HFF-Myc (cell line): ENCODE data around the gene CACNA1I.

ENCODE experiments used
- DNase-seq: peaks from one replicate; pipeline ENCODE4 v3.0.0-alpha.2; 2011; ENCODE audit warnings: low read depth; ENCODE audit errors: extremely low read depth
- H3K4me3 ChIP-seq: replicated peaks from 2 replicates; pipeline ENCODE4 v1.5.1; 2011; ENCODE audit warnings: low read depth, mild to moderate bottlenecking, control low read depth, low read length
- TF ChIP-seq, protein P1 (sequence below): IDR thresholded peaks from 2 replicates; pipeline ENCODE4 v1.5.1; 2012; ENCODE audit warnings: mild to moderate bottlenecking, low read depth, low read length, control low read depth; ENCODE audit errors: missing control alignments

Gene CACNA1I

DNA sequence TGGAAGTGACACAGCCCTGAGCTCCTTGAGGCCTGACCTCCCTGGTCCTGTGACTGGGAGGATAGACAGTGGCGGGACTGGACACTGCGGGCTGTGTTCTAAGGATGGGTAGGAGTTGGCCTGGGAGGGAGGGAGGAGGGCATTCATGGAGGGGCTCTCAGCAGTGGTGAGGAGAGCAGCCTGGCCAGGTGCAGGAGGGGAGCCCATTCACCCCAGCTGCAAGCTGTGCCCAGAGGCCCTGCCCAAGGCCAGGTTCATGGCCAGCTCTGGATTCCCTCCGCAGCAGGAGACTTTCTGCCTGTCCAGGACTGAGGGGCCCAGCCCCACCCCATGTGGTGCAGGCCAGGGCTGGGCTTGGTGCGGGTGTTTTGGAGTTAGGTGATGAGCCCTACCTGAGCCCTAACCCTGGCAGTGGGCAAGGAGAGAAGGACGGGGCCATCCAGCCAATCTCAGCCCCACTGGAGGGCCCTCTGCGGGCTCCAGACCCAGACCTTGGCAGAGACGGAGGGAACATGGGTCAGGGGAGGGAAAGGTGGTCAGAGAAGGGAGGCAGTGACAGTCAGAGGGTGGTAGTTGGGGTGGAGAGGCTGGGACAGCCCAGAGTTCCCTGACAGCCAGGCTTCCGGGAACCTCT lies 26.8 kb downstream of the CACNA1I start:
- TF ChIP-seq, protein P1, sequence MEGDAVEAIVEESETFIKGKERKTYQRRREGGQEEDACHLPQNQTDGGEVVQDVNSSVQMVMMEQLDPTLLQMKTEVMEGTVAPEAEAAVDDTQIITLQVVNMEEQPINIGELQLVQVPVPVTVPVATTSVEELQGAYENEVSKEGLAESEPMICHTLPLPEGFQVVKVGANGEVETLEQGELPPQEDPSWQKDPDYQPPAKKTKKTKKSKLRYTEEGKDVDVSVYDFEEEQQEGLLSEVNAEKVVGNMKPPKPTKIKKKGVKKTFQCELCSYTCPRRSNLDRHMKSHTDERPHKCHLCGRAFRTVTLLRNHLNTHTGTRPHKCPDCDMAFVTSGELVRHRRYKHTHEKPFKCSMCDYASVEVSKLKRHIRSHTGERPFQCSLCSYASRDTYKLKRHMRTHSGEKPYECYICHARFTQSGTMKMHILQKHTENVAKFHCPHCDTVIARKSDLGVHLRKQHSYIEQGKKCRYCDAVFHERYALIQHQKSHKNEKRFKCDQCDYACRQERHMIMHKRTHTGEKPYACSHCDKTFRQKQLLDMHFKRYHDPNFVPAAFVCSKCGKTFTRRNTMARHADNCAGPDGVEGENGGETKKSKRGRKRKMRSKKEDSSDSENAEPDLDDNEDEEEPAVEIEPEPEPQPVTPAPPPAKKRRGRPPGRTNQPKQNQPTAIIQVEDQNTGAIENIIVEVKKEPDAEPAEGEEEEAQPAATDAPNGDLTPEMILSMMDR, result no peak
- DNase-seq, result no peak
- H3K4me3 ChIP-seq, result no peak overlapping the region

DNA sequence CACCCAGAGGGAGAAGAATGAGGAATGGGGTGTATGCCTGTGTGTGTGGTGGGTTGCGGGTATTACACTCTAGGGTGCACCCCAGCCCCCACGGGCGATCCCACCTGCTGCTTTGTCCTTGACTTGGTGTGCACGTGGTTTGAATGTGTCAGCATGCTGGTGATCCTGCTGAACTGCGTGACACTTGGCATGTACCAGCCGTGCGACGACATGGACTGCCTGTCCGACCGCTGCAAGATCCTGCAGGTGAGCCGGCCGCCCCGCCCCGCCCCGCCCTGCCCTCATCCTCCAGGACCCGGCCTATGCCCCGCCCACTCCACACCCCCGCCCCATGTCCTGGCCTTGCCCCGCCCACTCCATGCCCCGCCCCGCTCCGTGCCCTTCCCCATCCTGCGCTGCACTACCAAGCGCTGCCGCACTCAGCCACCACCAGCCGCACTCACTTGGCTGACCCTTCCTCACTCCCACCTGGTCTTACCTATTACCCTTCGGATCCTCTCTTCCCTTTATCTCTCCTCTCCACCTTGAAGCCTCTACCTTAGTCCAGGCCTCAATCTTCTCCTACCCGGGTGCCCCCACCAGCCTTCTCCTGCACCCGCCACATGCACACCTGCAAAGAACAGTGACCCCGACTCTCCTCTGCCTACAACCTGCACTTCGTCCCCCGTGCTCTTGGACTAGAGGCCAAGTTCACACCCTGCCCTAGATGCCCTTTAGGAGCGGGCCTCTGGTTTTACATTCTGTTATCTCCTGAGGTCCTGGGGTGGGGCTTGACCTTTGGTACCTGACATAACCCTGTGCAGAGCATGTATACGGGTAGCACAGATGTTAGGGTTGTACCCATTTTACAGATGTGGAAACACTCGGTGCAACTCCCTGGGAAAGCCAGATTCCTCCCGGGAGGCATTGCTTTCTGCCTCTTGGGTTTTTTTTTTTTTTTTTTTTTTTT lies 27.7 kb downstream of the CACNA1I start:
- no peak for DNase-seq
- TF ChIP-seq, protein P1, result no peak
- no peak overlapping the region for H3K4me3 ChIP-seq

DNA sequence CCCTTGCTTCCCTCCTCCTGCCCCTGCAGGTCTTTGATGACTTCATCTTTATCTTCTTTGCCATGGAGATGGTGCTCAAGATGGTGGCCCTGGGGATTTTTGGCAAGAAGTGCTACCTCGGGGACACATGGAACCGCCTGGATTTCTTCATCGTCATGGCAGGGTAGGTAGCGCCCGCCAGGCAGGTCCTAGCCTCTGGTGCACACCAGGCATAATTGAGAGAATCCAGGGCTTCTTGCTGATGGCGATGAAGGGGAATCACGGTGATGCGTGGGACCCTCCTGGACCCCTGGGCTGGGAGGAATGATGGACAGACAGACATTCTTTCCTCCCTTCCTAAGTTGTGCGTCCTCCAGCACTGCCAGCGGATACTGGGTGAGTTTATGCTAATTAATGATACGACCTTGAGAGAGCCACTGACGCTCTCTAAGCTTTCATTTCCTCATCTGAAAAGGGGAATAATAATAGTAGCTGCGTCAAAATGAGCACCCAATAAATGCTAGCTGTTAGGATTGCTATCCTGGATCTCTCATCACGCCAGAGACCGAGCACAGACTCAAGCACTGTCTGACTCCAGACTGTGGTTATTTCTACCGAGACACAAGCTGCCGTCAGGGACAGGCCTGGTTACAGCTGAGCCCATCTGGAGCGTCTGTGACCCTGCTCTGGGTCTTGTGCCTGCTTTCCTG lies 30.1 kb downstream of the CACNA1I start:
- TF ChIP-seq, protein P1, result no peak
- H3K4me3 ChIP-seq, result no peak overlapping the region
- DNase-seq, result no peak

DNA sequence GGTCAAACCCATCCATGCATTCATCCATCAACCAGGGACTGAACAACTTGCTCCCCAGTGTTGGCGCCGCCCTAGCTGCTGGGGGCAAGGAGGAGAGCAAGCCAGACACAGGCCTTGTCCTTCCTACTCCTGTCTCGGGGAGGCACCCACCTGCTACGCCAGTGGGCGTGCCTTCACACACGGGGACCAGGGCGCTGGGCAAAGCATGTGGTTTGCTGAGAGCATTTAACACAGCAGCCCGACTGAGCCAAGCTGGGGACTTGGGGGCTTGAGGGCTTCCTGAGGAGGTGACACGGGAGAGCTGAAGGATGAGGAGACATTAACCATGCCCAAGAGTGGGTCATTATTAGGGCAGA lies 30.6 kb downstream of the CACNA1I start:
- no peak overlapping the region for H3K4me3 ChIP-seq
- TF ChIP-seq, protein P1, result no peak
- no peak for DNase-seq

DNA sequence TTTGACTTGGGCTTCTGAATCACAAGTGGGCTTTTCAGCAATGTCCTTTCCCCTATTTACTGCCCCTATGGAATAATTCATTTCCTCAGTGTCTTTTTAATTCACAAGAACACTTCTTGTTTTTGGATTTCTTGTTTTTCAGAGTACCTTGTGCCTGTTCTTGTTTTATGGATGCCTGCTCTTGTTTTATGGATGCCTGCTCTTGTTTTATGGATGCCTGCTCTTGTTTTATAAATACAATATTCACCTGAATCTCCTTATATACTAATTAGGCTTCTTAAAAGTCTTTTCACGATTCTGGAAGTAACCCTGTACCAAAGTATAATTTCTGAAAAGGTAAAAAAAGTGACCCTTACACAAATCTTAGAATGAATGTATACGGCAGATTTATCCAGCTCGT lies 32.8 kb downstream of the CACNA1I start:
- DNase-seq, result no peak
- H3K4me3 ChIP-seq, result no peak overlapping the region
- TF ChIP-seq, protein P1, result no peak

DNA sequence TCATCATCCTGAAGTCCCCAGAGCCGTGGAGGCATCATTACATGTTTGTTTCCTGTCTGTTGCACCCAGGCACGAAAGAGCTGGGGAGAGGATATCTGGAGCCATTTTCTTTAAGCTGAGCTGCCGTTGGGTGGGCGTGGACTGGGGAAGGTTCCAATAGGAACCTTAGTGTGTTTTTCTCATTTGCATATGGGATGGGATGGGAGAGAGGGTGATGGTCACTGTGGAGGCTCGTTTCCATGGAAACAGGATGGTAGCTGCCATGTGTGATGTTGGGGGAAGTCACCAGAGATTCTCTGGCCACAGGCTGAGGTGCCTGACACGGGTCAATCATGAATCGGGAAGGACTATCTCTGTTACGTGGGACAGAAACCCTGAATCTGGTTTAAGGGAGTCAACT lies 39.7 kb downstream of the CACNA1I start:
- no peak for DNase-seq
- no peak overlapping the region for H3K4me3 ChIP-seq
- TF ChIP-seq, protein P1, result no peak
